ENCODE results near the gene LCNL1. TPM values are rescaled to one million over a fixed set of nuclear protein-coding genes. Genes with fewer than 3 reads are reported as not detected.

Gene LCNL1
- total and polyA plus RNA-seq, 4 donors = 0.01 to 0.08 TPM; not detected in 2

DNA sequence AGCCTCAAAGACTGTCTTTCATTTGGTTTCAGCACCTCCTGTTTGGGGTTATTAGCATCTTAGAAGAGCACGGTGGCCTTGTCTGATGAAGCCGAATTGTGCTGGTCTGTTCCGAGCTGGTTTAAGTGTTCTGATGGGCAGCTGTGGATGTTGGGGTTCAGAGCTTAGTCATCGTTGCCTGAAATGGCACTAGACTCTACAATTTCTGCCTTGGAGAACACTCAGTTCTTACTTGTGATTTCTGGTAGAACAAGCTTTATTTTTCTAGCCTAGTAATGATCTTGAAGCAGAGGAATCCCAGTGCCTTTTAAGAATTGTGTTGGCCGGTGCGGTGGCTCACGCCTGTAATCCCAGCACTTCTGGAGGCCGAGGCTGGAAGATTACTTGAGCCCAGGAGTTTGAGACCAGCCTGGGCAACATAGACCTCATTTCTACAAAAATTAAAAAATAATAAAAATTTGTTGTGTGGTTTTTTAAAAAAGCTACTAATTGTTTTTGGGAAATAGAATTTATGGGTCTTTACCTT lies 46.1 kb upstream of the LCNL1 start:
- DNase-seq (ENCODE audit: low spot score) = no peak
- peaks cover 18 to 41% (median 28%) of the 10 kb centered on the region in 4 donors for H3K4me1 ChIP-seq (ENCODE audit: control insufficient read depth in 4 of 4, insufficient read depth in 4 of 4, low read length in 3 of 4)
- H3K4me3 ChIP-seq (ENCODE audit: low read depth in 1 of 3, low read length in 3 of 3) = no peak overlapping the region
- H3K27me3 ChIP-seq (ENCODE audit: control insufficient read depth in 4 of 4, insufficient read depth in 4 of 4, low read length in 3 of 4) = no peaks in the 10 kb centered on the region
- WGBS = 98% methylated on average over 8 of the region's 8 CpGs
- no peak overlapping the region for H3K27ac ChIP-seq (ENCODE audit: low read depth in 1 of 2, low read length in 2 of 2)
- TF ChIP-seq RXRA (IDR thresholded peaks at IDR 0.05) (no peak), FOXA2 (IDR thresholded peaks at IDR 0.05) (no peak), JUND (IDR thresholded peaks at IDR 0.05) (no peak), SP1 (IDR thresholded peaks at IDR 0.05) (no peak), TAF1 (conservative IDR thresholded peaks at IDR 0.05) (no peak), HNF4A (conservative IDR thresholded peaks at IDR 0.05) (no peak), FOXA1 (IDR thresholded peaks at IDR 0.05) (no peak), RAD21 (IDR thresholded peaks at IDR 0.05) (no peak), EGR1 (IDR thresholded peaks at IDR 0.05; ENCODE audit: low read depth in 2 of 2) (no peak), YY1 (IDR thresholded peaks at IDR 0.05) (no peak)
- TF ChIP-seq, protein P1, sequence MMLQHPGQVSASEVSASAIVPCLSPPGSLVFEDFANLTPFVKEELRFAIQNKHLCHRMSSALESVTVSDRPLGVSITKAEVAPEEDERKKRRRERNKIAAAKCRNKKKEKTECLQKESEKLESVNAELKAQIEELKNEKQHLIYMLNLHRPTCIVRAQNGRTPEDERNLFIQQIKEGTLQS (IDR thresholded peaks at IDR 0.05) = no peak
- TF ChIP-seq, protein P2, sequence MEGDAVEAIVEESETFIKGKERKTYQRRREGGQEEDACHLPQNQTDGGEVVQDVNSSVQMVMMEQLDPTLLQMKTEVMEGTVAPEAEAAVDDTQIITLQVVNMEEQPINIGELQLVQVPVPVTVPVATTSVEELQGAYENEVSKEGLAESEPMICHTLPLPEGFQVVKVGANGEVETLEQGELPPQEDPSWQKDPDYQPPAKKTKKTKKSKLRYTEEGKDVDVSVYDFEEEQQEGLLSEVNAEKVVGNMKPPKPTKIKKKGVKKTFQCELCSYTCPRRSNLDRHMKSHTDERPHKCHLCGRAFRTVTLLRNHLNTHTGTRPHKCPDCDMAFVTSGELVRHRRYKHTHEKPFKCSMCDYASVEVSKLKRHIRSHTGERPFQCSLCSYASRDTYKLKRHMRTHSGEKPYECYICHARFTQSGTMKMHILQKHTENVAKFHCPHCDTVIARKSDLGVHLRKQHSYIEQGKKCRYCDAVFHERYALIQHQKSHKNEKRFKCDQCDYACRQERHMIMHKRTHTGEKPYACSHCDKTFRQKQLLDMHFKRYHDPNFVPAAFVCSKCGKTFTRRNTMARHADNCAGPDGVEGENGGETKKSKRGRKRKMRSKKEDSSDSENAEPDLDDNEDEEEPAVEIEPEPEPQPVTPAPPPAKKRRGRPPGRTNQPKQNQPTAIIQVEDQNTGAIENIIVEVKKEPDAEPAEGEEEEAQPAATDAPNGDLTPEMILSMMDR (IDR thresholded peaks at IDR 0.05; ENCODE audit: low read depth, low read length, missing input control) = no peak
- TF ChIP-seq, protein P3, sequence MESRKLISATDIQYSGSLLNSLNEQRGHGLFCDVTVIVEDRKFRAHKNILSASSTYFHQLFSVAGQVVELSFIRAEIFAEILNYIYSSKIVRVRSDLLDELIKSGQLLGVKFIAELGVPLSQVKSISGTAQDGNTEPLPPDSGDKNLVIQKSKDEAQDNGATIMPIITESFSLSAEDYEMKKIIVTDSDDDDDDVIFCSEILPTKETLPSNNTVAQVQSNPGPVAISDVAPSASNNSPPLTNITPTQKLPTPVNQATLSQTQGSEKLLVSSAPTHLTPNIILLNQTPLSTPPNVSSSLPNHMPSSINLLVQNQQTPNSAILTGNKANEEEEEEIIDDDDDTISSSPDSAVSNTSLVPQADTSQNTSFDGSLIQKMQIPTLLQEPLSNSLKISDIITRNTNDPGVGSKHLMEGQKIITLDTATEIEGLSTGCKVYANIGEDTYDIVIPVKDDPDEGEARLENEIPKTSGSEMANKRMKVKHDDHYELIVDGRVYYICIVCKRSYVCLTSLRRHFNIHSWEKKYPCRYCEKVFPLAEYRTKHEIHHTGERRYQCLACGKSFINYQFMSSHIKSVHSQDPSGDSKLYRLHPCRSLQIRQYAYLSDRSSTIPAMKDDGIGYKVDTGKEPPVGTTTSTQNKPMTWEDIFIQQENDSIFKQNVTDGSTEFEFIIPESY (IDR thresholded peaks at IDR 0.05) = no peak
- TF ChIP-seq, protein P4, sequence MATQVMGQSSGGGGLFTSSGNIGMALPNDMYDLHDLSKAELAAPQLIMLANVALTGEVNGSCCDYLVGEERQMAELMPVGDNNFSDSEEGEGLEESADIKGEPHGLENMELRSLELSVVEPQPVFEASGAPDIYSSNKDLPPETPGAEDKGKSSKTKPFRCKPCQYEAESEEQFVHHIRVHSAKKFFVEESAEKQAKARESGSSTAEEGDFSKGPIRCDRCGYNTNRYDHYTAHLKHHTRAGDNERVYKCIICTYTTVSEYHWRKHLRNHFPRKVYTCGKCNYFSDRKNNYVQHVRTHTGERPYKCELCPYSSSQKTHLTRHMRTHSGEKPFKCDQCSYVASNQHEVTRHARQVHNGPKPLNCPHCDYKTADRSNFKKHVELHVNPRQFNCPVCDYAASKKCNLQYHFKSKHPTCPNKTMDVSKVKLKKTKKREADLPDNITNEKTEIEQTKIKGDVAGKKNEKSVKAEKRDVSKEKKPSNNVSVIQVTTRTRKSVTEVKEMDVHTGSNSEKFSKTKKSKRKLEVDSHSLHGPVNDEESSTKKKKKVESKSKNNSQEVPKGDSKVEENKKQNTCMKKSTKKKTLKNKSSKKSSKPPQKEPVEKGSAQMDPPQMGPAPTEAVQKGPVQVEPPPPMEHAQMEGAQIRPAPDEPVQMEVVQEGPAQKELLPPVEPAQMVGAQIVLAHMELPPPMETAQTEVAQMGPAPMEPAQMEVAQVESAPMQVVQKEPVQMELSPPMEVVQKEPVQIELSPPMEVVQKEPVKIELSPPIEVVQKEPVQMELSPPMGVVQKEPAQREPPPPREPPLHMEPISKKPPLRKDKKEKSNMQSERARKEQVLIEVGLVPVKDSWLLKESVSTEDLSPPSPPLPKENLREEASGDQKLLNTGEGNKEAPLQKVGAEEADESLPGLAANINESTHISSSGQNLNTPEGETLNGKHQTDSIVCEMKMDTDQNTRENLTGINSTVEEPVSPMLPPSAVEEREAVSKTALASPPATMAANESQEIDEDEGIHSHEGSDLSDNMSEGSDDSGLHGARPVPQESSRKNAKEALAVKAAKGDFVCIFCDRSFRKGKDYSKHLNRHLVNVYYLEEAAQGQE (IDR thresholded peaks at IDR 0.05) = no peak
- peaks cover 0 to 10% (median 6%) of the 10 kb centered on the region in 4 donors for H3K36me3 ChIP-seq (ENCODE audit: control insufficient read depth in 4 of 4, insufficient read depth in 3 of 4, low read depth in 1 of 4, low read length in 3 of 4)
- H3K9ac ChIP-seq (ENCODE audit: low read depth in 1 of 2, low read length in 2 of 2) = no peak overlapping the region
- no peaks in the 10 kb centered on the region for H3K9me3 ChIP-seq (ENCODE audit: control insufficient read depth in 4 of 4, low read length in 3 of 4)
